Measurements from ENCODE around the gene BICD1.

Gene BICD1

DNA sequence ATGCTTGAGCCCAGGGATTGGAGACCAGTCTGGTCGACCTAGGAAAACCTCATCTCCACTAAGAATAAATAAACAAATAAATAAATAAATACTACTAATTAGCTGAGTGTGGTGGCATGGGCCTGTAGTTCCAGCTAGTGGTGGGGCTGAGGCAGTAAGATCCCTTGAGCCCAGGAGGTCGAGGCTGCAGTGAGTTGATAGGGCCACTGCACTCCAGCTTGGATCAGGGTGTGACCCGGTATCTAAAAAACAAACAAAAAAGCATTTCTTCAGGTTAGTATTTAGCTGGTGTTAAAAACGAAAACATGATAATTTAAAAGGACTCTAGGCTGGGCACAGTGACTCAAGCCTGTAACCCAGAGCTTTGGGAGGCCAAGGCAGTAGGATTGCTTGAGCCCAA is 291.5 kb downstream of the BICD1 start:
- no peak for TF ChIP-seq GATA3 (IDR thresholded peaks at IDR 0.05; ENCODE audit: low read depth, low read length)
- no peak for TF ChIP-seq GATA2 (IDR thresholded peaks at IDR 0.05; ENCODE audit: low read depth, low read length)

DNA sequence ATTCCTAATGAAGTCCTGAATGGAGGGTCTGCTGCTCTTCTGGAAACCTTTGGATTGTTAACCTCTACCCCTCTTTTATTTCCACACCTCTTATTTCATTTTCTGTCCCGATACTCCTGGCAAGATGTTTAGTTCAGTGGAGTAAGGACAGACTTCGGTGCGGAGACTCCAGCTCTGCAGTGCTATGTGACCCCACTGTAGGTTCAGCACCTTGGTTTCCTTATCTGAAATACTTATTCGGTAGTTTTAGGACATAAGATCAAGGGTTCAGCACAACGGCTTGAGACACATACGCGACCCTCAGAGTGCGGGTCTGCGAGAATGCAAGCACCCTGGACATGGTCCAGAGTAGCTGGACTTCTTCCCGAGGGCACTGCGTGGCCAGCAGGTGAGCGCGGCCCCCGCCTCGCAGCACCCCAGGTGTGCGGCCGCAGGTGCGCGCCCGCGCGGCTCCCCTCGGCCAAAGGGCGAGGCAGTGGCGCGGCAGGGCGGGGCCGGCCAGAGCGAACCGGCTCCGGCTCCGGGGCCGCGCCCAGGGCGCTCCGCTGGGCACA is 292.2 kb downstream of the BICD1 start:
- TF ChIP-seq GATA3 (IDR thresholded peaks at IDR 0.05; ENCODE audit: low read depth, low read length) (no peak), GATA2 (IDR thresholded peaks at IDR 0.05; ENCODE audit: low read depth, low read length) (no peak)

DNA sequence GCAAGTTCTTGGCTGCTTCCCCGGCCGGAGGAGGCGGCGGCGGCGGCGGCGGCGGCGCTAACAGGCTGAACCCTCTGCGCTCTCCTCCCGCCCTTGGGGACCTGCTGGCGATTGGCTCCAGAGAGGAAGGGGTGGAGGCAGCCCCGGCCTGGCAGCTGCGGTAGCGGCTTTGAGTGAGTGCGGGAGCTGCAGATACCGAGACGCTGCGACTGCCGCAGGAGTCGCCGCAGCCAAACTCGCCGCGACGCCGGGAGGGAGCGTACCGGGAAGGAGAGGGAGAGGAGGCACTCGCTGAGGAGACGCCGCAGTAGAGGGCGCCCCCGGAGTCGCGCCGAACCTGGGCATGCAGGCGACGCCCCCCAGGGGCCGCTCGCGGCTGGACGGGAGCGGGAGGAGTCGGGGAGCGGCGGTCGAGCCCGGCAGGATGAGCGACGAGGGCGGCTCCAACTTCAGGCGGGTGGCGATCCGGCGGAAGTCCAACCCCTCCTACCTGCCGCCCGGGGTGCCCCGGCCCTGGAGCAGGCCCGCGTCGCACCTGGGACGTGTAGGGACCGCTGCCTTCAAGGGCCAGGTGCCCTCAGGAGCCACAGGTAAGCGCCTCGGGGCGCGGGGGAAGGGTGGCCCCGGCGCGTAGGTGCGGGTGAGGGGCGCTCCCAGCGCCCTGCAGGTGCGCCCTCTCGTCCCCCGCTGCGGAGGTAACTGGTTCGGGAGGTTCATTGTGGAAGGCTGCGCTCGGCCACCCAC is 292.9 kb downstream of the BICD1 start, which contains the start of gene FGD4:
Gene FGD4, plus strand, starts transcription at position 189 of the 744 bp plus-strand sequence.
- TF ChIP-seq GATA3 (IDR thresholded peaks at IDR 0.05; ENCODE audit: low read depth, low read length): no peak
- no peak for TF ChIP-seq GATA2 (IDR thresholded peaks at IDR 0.05; ENCODE audit: low read depth, low read length)

DNA sequence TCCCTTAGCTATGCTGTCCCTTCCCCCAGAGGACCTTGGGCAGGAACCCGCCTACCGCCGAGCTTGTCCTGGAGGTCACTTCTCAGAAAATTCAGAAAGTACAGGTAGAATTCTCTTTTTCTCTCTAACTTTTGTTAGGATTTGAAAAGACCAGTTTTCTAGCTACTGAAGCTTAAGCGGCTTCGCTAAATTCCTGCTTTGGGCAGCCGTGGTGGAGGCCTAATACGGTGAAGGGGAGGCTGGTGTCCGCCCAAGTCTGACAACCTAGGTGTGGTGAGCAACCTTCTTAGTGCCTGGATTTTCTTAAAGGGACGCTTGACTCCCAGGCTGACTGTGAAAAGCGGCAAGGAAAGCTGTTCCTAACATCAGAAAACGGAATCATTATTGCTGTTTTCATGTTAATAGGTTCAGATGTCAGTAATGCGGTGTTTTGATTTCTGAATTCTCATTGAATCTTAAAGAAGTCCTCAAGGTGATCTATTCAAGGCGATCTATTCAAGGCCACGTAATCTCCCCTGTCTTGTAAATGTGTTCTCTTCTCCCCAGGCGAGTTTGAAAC is 293.5 kb downstream of the BICD1 start:
- no peak for TF ChIP-seq GATA3 (IDR thresholded peaks at IDR 0.05; ENCODE audit: low read depth, low read length)
- no peak for TF ChIP-seq GATA2 (IDR thresholded peaks at IDR 0.05; ENCODE audit: low read depth, low read length)

DNA sequence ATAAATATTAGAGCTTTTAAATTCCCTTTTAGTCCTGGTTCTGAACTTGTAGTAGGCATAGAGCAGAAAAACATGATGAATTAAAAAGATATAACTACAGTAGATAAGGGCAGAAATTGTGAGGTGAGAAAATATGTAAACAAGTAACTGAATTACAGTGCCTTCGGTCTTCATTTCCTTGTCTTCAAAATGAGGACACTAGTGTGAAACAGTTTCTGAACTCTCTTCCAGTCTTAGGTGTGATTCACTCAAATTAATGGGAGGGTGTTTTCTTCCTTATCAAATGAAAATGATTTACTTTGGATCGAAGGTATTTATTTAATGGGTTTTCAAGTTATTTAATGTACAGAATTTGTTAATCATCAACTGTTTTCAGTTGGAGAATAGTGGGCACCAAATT is 294.2 kb downstream of the BICD1 start:
- TF ChIP-seq GATA2 (IDR thresholded peaks at IDR 0.05; ENCODE audit: low read depth, low read length): no peak
- no peak for TF ChIP-seq GATA3 (IDR thresholded peaks at IDR 0.05; ENCODE audit: low read depth, low read length)

DNA sequence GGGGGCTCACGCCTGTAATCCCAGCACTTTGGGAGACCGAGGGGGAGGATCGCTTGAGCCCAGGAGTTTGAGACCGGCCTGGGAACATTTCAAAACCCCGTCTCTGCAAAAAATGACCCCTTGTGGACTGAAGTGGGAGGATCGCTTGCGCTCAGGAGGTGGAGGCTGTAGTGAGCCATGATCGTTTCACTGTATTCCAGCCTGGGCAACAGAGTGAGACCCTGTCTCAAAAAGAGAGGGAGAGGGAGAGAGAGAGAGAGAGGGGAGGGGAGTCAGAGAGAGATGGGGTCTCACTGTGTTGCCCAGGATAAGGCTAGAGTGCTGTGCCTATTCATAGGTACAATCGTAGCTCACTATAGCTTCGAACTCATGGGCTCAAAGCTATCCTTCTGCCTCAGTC is 295.5 kb downstream of the BICD1 start:
- no peak for TF ChIP-seq GATA3 (IDR thresholded peaks at IDR 0.05; ENCODE audit: low read depth, low read length)
- TF ChIP-seq GATA2 (IDR thresholded peaks at IDR 0.05; ENCODE audit: low read depth, low read length): no peak

DNA sequence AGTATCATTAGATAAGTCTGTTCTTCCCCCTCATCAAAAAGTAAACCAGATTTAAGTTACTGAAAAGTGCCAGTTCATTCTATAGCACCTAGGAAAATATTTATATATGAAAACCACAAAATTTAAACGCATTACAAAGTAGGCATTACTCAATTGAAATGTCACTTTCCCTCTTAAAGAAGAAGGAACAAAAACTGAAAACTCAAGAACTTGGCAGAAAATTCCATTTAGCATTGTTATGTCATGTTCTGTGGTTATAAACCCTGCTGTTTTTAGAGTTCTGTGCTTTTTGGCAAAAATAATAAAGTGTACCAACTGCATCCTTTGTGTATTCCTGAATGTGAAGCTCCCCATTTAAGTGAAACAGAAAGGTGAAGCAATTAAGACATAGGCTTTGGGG is 296.3 kb downstream of the BICD1 start:
- no peak for TF ChIP-seq GATA2 (IDR thresholded peaks at IDR 0.05; ENCODE audit: low read depth, low read length)
- TF ChIP-seq GATA3 (IDR thresholded peaks at IDR 0.05; ENCODE audit: low read depth, low read length): no peak

DNA sequence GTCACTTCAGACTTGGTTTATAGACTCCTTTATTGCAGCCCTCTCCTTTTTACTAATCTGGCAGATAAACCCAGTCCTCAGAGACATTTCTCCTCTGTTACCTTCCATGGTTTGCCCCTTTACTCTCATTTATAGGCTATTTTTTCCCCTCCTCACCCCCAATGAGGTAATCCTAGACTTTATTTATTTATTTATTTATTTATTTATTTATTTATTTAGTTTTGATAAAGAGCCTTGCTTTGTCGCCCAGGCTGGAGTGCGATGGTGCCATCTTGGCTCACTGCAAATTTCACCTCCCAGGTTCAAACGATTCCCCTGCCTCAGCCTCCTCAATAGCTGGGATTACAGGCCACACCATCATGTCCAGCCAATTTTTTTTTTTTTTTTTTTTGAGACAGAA is 301.1 kb downstream of the BICD1 start:
- TF ChIP-seq GATA2 (IDR thresholded peaks at IDR 0.05; ENCODE audit: low read depth, low read length) (no peak), GATA3 (IDR thresholded peaks at IDR 0.05; ENCODE audit: low read depth, low read length) (no peak)

DNA sequence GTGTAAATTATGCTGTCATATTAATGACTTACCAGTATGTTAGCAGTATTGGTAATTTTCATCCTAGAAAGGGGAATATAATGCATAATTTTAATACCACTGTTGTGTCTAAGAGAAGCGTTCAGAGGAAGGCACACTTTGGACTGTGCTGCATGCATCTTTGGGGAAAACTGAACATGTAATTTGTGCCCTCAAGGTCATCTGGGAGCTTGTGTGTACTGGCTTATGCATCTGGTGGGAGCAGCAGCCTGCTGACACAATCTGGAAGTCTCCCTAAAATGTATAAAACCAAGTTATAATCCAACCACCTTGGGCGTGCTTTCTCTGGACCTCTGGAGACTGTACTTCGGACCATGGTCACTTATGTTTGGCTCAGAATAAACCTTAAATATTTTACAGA is 306.8 kb downstream of the BICD1 start:
- TF ChIP-seq GATA3 (IDR thresholded peaks at IDR 0.05; ENCODE audit: low read depth, low read length) (no peak), GATA2 (IDR thresholded peaks at IDR 0.05; ENCODE audit: low read depth, low read length) (no peak)

DNA sequence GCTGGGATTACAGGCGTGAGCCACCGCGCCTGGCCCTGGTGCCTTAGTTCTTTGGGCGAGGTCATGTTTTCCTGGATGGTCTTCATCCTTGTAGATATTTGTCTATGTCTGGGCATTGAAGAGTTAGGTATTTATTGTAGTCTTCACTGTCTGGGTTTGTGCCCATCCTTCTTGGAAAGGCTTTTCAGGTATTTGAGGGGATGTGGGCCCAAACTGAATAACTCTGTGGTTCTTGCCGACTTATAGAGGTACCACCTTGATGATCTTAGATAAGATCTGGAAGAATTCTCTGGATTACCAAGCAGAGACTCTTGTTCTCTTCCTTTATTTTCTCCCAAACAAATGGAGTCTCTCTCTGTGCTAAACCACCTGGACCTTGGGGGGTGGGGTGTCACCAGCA is 311.6 kb downstream of the BICD1 start:
- TF ChIP-seq GATA3 (IDR thresholded peaks at IDR 0.05; ENCODE audit: low read depth, low read length) (no peak), GATA2 (IDR thresholded peaks at IDR 0.05; ENCODE audit: low read depth, low read length) (no peak)

DNA sequence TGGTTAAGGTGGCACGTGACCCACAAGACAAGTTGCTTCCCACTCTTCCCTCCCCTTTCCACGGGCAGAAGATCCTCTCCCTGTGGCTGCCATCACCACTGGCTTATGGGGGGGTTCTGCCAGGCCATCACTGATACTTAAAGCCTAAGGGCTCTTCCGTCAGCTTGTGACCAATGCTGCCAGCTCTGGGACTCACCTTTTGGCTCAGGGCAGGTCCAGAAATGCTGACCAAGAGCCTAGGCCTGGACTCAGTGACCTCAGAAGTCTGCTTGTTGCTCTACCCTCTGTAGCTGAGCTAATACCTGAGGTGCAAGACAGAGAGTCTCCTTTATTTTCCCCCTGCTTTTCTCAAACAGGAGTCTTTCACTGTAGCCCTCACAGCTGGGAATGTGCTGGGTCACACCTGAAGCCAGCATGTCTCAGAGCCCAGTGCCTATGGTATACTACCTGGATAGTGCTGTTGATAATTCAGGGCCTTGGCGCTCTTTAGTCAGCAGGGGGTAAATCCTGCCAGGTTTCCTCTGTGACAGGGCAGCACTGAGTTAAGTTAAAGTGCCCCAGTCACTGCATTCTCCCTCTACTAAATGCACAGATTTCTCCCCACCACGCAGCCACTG is 312.4 kb downstream of the BICD1 start:
- TF ChIP-seq GATA3 (IDR thresholded peaks at IDR 0.05; ENCODE audit: low read depth, low read length) (no peak), GATA2 (IDR thresholded peaks at IDR 0.05; ENCODE audit: low read depth, low read length) (no peak)

DNA sequence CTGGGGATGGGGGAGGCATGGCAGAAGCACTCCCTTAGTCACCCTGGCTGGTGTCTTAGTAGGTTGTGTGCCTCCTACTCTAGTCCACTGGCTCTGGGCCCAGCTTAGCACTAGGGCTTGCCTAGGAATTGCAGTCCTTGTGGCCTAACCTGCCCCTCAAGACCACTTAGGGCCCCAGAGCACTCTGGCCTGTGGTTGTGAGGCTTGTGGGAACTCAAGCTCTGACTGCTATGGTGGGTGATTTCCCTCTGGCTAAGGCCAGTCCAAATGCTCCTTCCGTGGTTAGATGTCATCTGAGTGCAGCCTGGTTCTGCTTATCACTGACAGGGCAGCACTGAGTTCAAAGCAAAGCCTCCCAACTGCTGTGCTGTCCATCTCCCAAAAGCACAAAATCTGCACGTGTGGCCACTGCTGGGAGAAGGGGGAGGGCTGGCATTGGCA is 312.9 kb downstream of the BICD1 start:
- TF ChIP-seq GATA3 (IDR thresholded peaks at IDR 0.05; ENCODE audit: low read depth, low read length) (no peak), GATA2 (IDR thresholded peaks at IDR 0.05; ENCODE audit: low read depth, low read length) (no peak)

DNA sequence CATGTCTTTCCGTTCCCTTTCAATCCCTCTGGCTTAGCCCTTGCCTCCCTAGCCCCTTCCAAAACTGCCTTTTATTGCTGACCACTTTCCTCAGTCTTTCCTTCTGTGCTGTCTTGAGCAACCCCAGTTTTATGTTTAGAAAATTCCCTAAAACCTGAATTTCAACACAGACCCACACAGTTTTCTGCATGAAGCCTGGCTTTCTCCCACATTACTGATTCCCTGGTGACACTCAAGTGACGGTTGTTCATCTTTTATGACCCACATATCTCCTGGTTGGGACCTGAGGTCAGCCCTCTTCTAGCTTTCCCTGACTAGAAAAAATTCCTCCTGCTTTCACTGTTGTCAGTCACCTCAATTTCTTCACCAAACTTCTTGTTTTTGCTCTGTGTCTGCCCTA is 313.7 kb downstream of the BICD1 start:
- TF ChIP-seq GATA3 (IDR thresholded peaks at IDR 0.05; ENCODE audit: low read depth, low read length) (no peak), GATA2 (IDR thresholded peaks at IDR 0.05; ENCODE audit: low read depth, low read length) (no peak)

DNA sequence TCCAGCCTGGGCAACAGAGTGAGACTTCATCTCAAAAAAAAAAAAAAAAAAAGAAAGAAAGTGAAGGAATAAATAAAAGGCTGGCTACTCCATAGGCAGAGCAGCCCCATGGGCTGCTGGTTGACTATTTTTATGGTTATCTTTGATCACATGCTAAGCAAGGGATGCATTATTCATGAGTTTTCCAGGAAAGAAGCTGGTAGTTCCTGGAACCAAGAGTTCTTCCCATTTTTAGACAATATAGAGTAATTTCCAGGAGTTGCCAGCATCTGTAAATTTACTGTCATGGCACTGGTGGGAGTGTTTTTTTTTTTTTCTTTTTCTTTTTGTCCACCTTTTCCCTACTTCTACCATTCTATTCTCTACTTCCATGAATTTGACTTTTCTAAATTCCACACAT is 316.9 kb downstream of the BICD1 start:
- TF ChIP-seq GATA3 (IDR thresholded peaks at IDR 0.05; ENCODE audit: low read depth, low read length): no peak
- no peak for TF ChIP-seq GATA2 (IDR thresholded peaks at IDR 0.05; ENCODE audit: low read depth, low read length)

DNA sequence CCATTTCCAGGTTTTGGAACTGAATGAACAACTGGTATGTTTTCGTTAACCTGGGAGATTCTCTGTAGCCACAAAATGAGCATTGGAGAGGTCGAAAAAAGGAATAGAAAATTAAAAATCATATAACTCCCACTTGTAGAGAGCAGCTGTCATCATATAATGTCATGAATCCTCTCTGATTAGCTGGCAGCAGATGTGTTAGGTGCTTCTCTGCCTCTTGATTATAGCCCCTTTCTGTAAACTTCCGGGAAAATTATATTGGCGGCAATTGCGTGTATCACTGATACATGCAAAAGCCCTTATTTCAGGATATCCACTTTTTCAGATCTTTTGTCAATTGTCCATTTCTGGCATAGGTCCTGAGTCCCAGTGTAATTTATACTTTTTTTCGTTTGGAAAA is 324.4 kb downstream of the BICD1 start:
- no peak for TF ChIP-seq GATA3 (IDR thresholded peaks at IDR 0.05; ENCODE audit: low read depth, low read length)
- TF ChIP-seq GATA2 (IDR thresholded peaks at IDR 0.05; ENCODE audit: low read depth, low read length): no peak
